HUES48 (cell line): Measurements from ENCODE around the gene SCLY.

ENCODE experiments used
- H3K27ac ChIP-seq: one replicate; pipeline ENCODE4 v1.7.0; 2013; ENCODE audit warnings: low read depth, low read length, inconsistent platforms
- H3K27me3 ChIP-seq: 2 replicates; pipeline ENCODE4 v1.6.1; 2013; ENCODE audit warnings: mild to moderate bottlenecking, low read length; ENCODE audit not compliant: control insufficient read depth, insufficient read depth
- H3K36me3 ChIP-seq: 2 replicates; pipeline ENCODE4 v1.6.1; 2013; ENCODE audit warnings: low read length; ENCODE audit not compliant: control insufficient read depth, insufficient read depth
- H3K4me1 ChIP-seq: 2 replicates; pipeline ENCODE4 v1.6.1; 2013; ENCODE audit warnings: mild to moderate bottlenecking, low read length; ENCODE audit not compliant: control insufficient read depth, insufficient read depth
- H3K4me3 ChIP-seq: 2 replicates; pipeline ENCODE4 v1.5.1; 2013; ENCODE audit warnings: mild to moderate bottlenecking, low read depth, low read length
- H3K9ac ChIP-seq: 2 replicates; pipeline ENCODE4 v1.6.1; 2013; ENCODE audit warnings: mild to moderate bottlenecking, low read depth, low read length, moderate library complexity
- H3K9me3 ChIP-seq: 2 replicates; pipeline ENCODE4 v1.6.1; 2013; ENCODE audit warnings: low read length; ENCODE audit not compliant: control insufficient read depth, insufficient read depth

Gene SCLY

DNA sequence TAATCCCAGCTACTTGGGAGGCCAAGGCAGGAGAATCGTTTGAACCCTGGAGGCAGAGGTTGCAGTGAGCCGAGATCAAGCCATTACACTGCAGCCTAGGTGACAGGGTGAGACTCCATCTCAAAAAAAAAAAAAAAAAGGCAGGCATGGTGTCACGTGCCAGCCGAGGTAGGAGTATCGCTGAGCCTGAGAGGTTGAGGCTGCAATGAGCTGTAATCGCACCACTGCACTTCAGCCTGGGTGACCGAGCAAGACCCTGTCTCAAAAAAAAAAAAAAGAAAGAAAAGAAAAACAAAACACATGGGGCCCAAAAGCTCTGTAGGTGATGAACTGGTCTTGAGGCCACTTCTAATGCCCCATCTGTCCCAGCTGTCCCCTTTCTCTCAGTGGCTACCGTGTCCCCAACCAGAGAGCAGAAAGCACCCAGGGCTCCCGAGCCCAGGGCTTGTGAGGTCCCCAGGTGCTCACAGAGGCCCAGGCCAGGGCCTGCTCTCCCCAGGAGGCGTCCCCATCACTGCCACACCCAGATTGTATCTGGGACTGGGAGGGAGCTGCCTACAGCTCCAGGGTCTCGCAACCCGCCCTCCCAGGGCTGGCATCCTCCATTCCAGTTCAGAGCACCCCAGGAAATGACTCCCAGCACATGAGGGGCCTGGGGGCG is 86.2 kb downstream of the SCLY start:
- Histone ChIP-seq H3K27me3 (no peaks in the 10 kb centered on the region), H3K27ac (no peak overlapping the region), H3K4me1 (0 out of 2 replicates have a peak, but pooled peaks cover 5% of the 10 kb centered on the region), H3K36me3 (no peaks in the 10 kb centered on the region), H3K9ac (no peak overlapping the region), H3K9me3 (no peaks in the 10 kb centered on the region), H3K4me3 (no peak overlapping the region)

DNA sequence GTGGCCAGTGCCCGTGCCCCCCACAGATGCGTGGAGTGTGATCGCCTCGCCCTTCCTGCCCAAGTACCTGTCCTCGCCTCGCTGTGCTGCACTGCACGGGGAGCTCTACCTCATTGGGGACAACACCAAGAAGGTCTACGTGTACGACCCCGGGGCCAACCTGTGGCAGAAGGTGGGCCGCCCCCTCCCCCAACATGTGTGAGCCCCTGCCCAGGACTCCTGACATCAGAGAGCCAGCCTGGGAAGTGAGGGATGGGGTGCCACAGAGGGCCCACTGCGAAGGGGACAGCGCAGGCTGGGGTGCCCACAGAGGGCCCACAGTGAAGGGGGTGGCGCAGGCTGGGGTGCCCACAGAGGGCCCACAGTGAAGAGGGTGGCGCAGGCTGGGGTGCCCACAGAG is 88.2 kb downstream of the SCLY start:
- H3K4me3 ChIP-seq: no peak overlapping the region
- no peak overlapping the region for H3K27ac ChIP-seq
- no peaks in the 10 kb centered on the region for H3K9me3 ChIP-seq
- 0 out of 2 replicates have a peak, but pooled peaks cover 5% of the 10 kb centered on the region for H3K4me1 ChIP-seq
- no peaks in the 10 kb centered on the region for H3K27me3 ChIP-seq
- H3K9ac ChIP-seq: no peak overlapping the region
- no peaks in the 10 kb centered on the region for H3K36me3 ChIP-seq
